Panc1 (cell line): Measurements from ENCODE around the gene BCL2. TPM values are rescaled to one million over a fixed set of nuclear protein-coding genes. Genes with fewer than 3 reads are reported as not detected.

Experiments
- ATAC-seq: fragments of 200-7000 bp; cut with Tn5 transposase; 2 replicates; pipeline ENCODE4 v1.9.1; 2020; ENCODE audit warnings: mild to moderate bottlenecking, moderate library complexity
- BruUV-seq: library from RNA; stranded (reverse); fragments of 400-500 nt; replicated peaks from 2 replicates; lab custom pipeline; 2021; lab: Mats Ljungman, UMichigan
- CTCF ChIA-PET: fragments of 300-600 bp; sonication (Branson Sonifier 250); formaldehyde crosslinking; loops from one replicate; lab custom pipeline; 2022; ENCODE audit warnings: antibody characterized with exemption; lab: Charles Lee
- POLR2A ChIA-PET: fragments of 300-600 bp; sonication (Branson Sonifier 250); formaldehyde crosslinking; loops from one replicate; lab custom pipeline; 2022; ENCODE audit warnings: antibody characterized with exemption; lab: Charles Lee
- DNase-seq: peaks from one replicate; pipeline ENCODE4 v3.0.0-alpha.2; 2010; ENCODE audit warnings: low read depth, low spot score
- H3K27ac ChIP-seq: 2 replicates; pipeline ENCODE4 v1.5.1; 2011; ENCODE audit warnings: mild to moderate bottlenecking, low read length, inconsistent platforms
- H3K27me3 ChIP-seq: fragments of 200-500 bp; sonication (Bioruptor generic); 2 replicates; pipeline ENCODE4 v1.6.0; 2014; ENCODE audit warnings: low read length, inconsistent platforms; ENCODE audit not compliant: control insufficient read depth, insufficient read depth
- H3K36me3 ChIP-seq: fragments of 200-500 bp; sonication (Bioruptor generic); 2 replicates; pipeline ENCODE4 v1.5.1; 2014; ENCODE audit warnings: inconsistent platforms, mild to moderate bottlenecking, low read length, moderate library complexity; ENCODE audit not compliant: control insufficient read depth, insufficient read depth
- H3K4me1 ChIP-seq: 2 replicates; pipeline ENCODE4 v1.5.1; 2011; ENCODE audit warnings: inconsistent platforms, mild to moderate bottlenecking, low read length, moderate library complexity; ENCODE audit not compliant: control insufficient read depth, insufficient read depth
- H3K4me3 ChIP-seq, 2 experiments: 2 replicates each; pipeline ENCODE4 v1.5.1; 2011 to 2012; ENCODE audit warnings: low read depth in 2 of 2, low read length in 2 of 2, mild to moderate bottlenecking in 2 of 2, inconsistent platforms in 1 of 2, moderate library complexity in 1 of 2
- H3K9me3 ChIP-seq: fragments of 200-500 bp; sonication (Bioruptor generic); 2 replicates; pipeline ENCODE4 v1.5.1; 2014; ENCODE audit warnings: low read depth, mild to moderate bottlenecking, inconsistent platforms, low read length, moderate library complexity; ENCODE audit not compliant: control insufficient read depth, insufficient read depth
- CTCF ChIP-seq: fragments of 450-650 bp; IDR thresholded peaks from 2 replicates; pipeline ENCODE4 v1.5.1; 2017; ENCODE audit warnings: mild to moderate bottlenecking
- POLR2AphosphoS5 ChIP-seq: IDR thresholded peaks from 2 replicates; pipeline ENCODE4 v1.6.1; 2012; ENCODE audit warnings: mild to moderate bottlenecking, low read depth, low read length, moderate library complexity
- SIN3A ChIP-seq: IDR thresholded peaks from 2 replicates; pipeline ENCODE4 v1.6.1; 2012; ENCODE audit warnings: low read depth, mild to moderate bottlenecking, low read length, moderate library complexity, borderline replicate concordance; ENCODE audit not compliant: insufficient read depth
- TCF7L2 ChIP-seq: IDR thresholded peaks from 2 replicates; pipeline ENCODE4 v1.6.1; 2011; ENCODE audit warnings: mild to moderate bottlenecking, low read depth, low read length, inconsistent platforms
- in situ Hi-C: cut with HindIII; loops from 2 replicates; pipeline ENCODE4 v1.10.0; 2016; ENCODE audit warnings: low sequenced_read_pairs, low pct_unique_long_range_greater_than_20kb
- intact Hi-C: fragments of 100-400 bp; cut with micrococcal nuclease; formaldehyde crosslinking; loops from one replicate; pipeline ENCODE4 v1.10.0; 2022; ENCODE audit not compliant: unreplicated experiment
- total RNA-seq: library from RNA; stranded (reverse); gene quantifications from one replicate; pipeline ENCODE4 v1.2.1, GENCODE V29; 2021; ENCODE audit not compliant: unreplicated experiment
- TF ChIP-seq, protein P1 (sequence below), 2 experiments: IDR thresholded peaks; 2 replicates each; pipeline ENCODE4 v1.6.1; 2011 to 2012; ENCODE audit warnings: low read depth in 2 of 2, control low read depth in 1 of 2, low read length in 1 of 2, mild to moderate bottlenecking in 1 of 2, moderate library complexity in 1 of 2; ENCODE audit not compliant: insufficient read depth in 1 of 2

BCL2 gene
- total RNA-seq, 1 experiment from 2014 or later: 0.72 TPM

GRCh38 chr18:63189041-63189440, 130.5 kb downstream of the BCL2 start:
- Histone ChIP-seq H3K9me3 (no peaks in the 10 kb centered on the region), H3K4me1 (no peaks in the 10 kb centered on the region), H3K36me3 (no peaks in the 10 kb centered on the region), H3K27me3 (no peaks in the 10 kb centered on the region), H3K27ac (no peak overlapping the region), H3K4me3 (no peak overlapping the region)
- ChIA-PET POLR2A (no interaction called here), CTCF (no interaction called here)
- ATAC-seq (no peak), DNase-seq (no peak)
- intact Hi-C loops: no loop called here
- in situ Hi-C loops: no loop called here
- no TSS peak for BruUV-seq
- TF ChIP-seq SIN3A: no peak
- TF ChIP-seq, protein P1, sequence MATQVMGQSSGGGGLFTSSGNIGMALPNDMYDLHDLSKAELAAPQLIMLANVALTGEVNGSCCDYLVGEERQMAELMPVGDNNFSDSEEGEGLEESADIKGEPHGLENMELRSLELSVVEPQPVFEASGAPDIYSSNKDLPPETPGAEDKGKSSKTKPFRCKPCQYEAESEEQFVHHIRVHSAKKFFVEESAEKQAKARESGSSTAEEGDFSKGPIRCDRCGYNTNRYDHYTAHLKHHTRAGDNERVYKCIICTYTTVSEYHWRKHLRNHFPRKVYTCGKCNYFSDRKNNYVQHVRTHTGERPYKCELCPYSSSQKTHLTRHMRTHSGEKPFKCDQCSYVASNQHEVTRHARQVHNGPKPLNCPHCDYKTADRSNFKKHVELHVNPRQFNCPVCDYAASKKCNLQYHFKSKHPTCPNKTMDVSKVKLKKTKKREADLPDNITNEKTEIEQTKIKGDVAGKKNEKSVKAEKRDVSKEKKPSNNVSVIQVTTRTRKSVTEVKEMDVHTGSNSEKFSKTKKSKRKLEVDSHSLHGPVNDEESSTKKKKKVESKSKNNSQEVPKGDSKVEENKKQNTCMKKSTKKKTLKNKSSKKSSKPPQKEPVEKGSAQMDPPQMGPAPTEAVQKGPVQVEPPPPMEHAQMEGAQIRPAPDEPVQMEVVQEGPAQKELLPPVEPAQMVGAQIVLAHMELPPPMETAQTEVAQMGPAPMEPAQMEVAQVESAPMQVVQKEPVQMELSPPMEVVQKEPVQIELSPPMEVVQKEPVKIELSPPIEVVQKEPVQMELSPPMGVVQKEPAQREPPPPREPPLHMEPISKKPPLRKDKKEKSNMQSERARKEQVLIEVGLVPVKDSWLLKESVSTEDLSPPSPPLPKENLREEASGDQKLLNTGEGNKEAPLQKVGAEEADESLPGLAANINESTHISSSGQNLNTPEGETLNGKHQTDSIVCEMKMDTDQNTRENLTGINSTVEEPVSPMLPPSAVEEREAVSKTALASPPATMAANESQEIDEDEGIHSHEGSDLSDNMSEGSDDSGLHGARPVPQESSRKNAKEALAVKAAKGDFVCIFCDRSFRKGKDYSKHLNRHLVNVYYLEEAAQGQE (IDR thresholded peaks at IDR 0.05; ENCODE audit: insufficient read depth in 1 of 2, low read depth in 2 of 2, low read length in 1 of 2): no peak
- TF ChIP-seq POLR2AphosphoS5: no peak
- TF ChIP-seq TCF7L2: no peak
- no peak for TF ChIP-seq CTCF

DNA sequence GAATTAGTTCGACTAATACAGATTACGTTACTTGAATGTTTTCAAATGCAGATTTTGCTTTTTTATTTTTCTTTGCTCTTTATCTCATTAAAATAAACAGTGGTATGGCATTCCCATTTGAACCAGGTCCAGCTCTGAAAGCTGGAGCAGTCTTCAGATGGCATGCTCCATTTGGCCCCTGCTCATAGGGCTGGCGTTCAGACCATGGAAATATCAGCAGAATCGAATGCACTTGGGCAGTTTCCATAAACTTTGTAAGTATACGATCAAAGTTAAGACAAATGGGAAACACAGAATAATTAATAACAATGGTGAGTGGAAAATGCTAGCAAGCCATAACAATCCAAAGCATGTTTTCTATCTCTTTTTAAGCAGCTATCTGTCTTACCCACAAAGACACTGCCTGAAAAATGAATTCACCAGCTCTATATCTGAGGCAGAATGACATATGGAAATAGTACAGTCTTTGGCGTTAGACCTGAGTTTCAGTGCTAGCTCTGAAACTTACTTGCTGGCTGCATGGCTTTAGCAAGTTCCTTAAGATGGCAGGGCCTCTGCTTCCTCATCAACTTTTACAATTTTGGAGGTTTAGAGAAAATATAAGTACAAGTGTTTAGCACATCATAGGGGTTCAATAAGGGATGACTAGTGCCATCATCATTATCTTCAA, 131.6 kb downstream of the BCL2 start:
- no TSS peak for BruUV-seq
- no peak for TF ChIP-seq TCF7L2
- no peak for TF ChIP-seq SIN3A
- TF ChIP-seq, protein P1 (IDR thresholded peaks at IDR 0.05; ENCODE audit: insufficient read depth in 1 of 2, low read depth in 2 of 2, low read length in 1 of 2): no peak
- no peak for TF ChIP-seq CTCF
- TF ChIP-seq POLR2AphosphoS5: no peak
- ATAC-seq (no peak), DNase-seq (no peak)
- intact Hi-C loops: no loop called here
- Histone ChIP-seq H3K4me3 (no peak overlapping the region), H3K36me3 (no peaks in the 10 kb centered on the region), H3K27me3 (no peaks in the 10 kb centered on the region), H3K27ac (no peak overlapping the region), H3K4me1 (no peaks in the 10 kb centered on the region), H3K9me3 (no peaks in the 10 kb centered on the region)
- POLR2A ChIA-PET: no interaction called here
- in situ Hi-C loops: no loop called here
- CTCF ChIA-PET: no interaction called here
